ENCODE data around the gene NADK2.
"Not testable (repeated sequence)": the region's sequence is repeated elsewhere in the genome, so short reads cannot be mapped to it uniquely, and the experiment has no call there.

DNA sequence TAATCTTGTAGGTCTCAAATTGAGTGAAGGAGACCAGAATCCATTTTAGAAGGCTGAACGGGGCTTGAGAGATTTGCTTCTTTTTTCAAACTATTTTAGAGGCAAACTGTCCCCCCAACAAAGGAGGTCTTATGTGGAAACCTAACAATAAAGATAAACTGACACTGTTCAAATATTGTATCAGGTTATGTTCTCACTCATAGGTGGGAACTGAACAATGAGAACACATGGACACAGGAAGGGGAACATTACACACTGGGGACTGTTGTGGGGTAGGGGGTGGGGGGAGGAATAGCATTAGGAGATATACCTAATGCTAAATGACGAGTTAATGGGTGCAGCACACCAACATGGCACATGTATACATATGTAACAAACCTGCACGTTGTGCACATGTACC lies 42.9 kb downstream of the NADK2 start:
- TF ChIP-seq CTCF (IDR thresholded peaks at IDR 0.05); POLR2AphosphoS5 (IDR thresholded peaks at IDR 0.05); EP300 (IDR thresholded peaks at IDR 0.05); POLR2A (IDR thresholded peaks at IDR 0.05; ENCODE audit: low read depth): not testable (repeated sequence)
